KMS-11 (cell line): ENCODE measurements around the gene CASD1.
A peak's percentile ranks its signal among the peaks of the same experiment; 100 is the strongest.

Experiments used
- H2AFZ ChIP-seq: fragments of 200-600 bp; sonication (generic); 2 replicates; pipeline ENCODE4 v1.6.1; 2016; ENCODE audit warnings: antibody characterized with exemption, mixed run types, low read depth
- H3K27ac ChIP-seq: fragments of 200-600 bp; sonication (generic); 2 replicates; pipeline ENCODE4 v1.6.1; 2016; ENCODE audit warnings: mild to moderate bottlenecking, mixed run types
- H3K27me3 ChIP-seq: fragments of 200-600 bp; sonication (generic); 2 replicates; pipeline ENCODE4 v1.6.1; 2017; ENCODE audit warnings: mild to moderate bottlenecking, low read depth, mixed run types, moderate library complexity; ENCODE audit not compliant: insufficient read depth
- H3K36me3 ChIP-seq: fragments of 200-600 bp; sonication (generic); 2 replicates; pipeline ENCODE4 v1.6.1; 2017; ENCODE audit warnings: mild to moderate bottlenecking, mixed run types; ENCODE audit not compliant: insufficient read depth
- H3K4me1 ChIP-seq: fragments of 200-600 bp; sonication (generic); 2 replicates; pipeline ENCODE4 v1.6.1; 2016; ENCODE audit warnings: mild to moderate bottlenecking, low read depth, mixed run types; ENCODE audit not compliant: poor library complexity, severe bottlenecking
- H3K4me2 ChIP-seq: fragments of 200-600 bp; sonication (generic); 2 replicates; pipeline ENCODE4 v1.7.0; 2016; ENCODE audit warnings: mild to moderate bottlenecking, mixed run types
- H3K4me3 ChIP-seq: fragments of 200-600 bp; sonication (generic); IDR thresholded peaks from 2 replicates; pipeline ENCODE4 v1.6.1; 2017; ENCODE audit warnings: low read depth, low read length, mixed read lengths; ENCODE audit not compliant: insufficient read depth
- H3K79me2 ChIP-seq: fragments of 200-600 bp; sonication (generic); 2 replicates; pipeline ENCODE4 v1.6.1; 2016; ENCODE audit warnings: low read depth, mixed run types; ENCODE audit not compliant: insufficient read depth
- H3K9ac ChIP-seq: fragments of 200-600 bp; sonication (generic); 2 replicates; pipeline ENCODE4 v1.6.1; 2016; ENCODE audit warnings: mild to moderate bottlenecking, mixed run types
- H4K20me1 ChIP-seq: fragments of 200-600 bp; sonication (generic); 2 replicates; pipeline ENCODE4 v1.6.1; 2016; ENCODE audit warnings: mild to moderate bottlenecking, mixed run types; ENCODE audit not compliant: insufficient read depth
- CTCF ChIP-seq: fragments of 200-600 bp; sonication (generic); conservative IDR thresholded peaks from 2 replicates; pipeline ENCODE4 v1.6.1; 2017; ENCODE audit warnings: low read depth, mild to moderate bottlenecking, antibody characterized with exemption, low read length, moderate library complexity, mixed read lengths

The CASD1 gene

GRCh38 chr7:94509264-94509886, at the start of gene CASD1:
TSS of gene CASD1 (plus strand) at chr7:94509809. CDS start at chr7:94510085, 276 bp downstream.
- H3K4me1 ChIP-seq: peaks cover 24% of the 10 kb centered on the region
- peak within 1 kb of the TSS; percentile 87 for H3K27ac ChIP-seq
- H2AFZ ChIP-seq: peak within 1 kb of the TSS; percentile 89
- H4K20me1 ChIP-seq: no peaks in the 10 kb centered on the region
- H3K9ac ChIP-seq: peak within 1 kb of the TSS; percentile 94
- no peak within 1 kb of the TSS for H3K4me3 ChIP-seq
- no peaks in the 10 kb centered on the region for H3K27me3 ChIP-seq
- TF ChIP-seq CTCF: no peak; the same call in 1 of the 2 replicates
- H3K79me2 ChIP-seq: peaks cover 33% of the 10 kb centered on the region; the same call in 1 of the 2 replicates
- H3K36me3 ChIP-seq: no peaks in the 10 kb centered on the region
- H3K4me2 ChIP-seq: peak within 1 kb of the TSS; percentile 77

GRCh38 chr7:94466516-94466915, 43.1 kb upstream of the CASD1 start:
- Histone ChIP-seq H3K9ac (no peak overlapping the region), H3K36me3 (no peaks in the 10 kb centered on the region), H4K20me1 (no peaks in the 10 kb centered on the region), H3K27ac (no peak overlapping the region), H3K4me1 (no peaks in the 10 kb centered on the region), H3K4me3 (no peak overlapping the region), H3K4me2 (no peak overlapping the region), H3K79me2 (no peaks in the 10 kb centered on the region), H2AFZ (no peak overlapping the region), H3K27me3 (no peaks in the 10 kb centered on the region)
- no peak for TF ChIP-seq CTCF

DNA sequence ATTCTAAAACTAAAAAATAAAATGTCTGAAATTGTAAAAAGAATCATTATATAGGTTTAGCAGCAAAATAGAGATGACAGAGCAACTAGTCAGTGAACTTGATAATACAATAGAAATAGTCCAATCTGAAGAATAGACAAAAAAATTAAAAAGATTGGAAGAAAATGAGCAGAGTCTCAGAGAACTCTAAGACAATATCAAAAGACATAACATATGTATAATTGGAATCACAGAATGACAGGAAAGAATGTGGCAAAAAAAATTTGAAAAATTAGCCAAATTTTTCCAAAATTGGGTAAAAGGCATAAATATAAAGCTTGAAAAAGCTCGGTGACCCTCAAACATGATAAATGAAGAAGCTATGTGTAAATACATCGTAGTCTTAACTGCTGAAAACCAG, 38.0 kb upstream of the CASD1 start:
- H3K79me2 ChIP-seq: no peaks in the 10 kb centered on the region
- H2AFZ ChIP-seq: no peak overlapping the region
- H3K4me3 ChIP-seq: no peak overlapping the region
- no peak overlapping the region for H3K9ac ChIP-seq
- H3K36me3 ChIP-seq: no peaks in the 10 kb centered on the region
- no peaks in the 10 kb centered on the region for H3K4me1 ChIP-seq
- no peak overlapping the region for H3K4me2 ChIP-seq
- H4K20me1 ChIP-seq: no peaks in the 10 kb centered on the region
- no peak for TF ChIP-seq CTCF
- no peak overlapping the region for H3K27ac ChIP-seq
- no peaks in the 10 kb centered on the region for H3K27me3 ChIP-seq

DNA sequence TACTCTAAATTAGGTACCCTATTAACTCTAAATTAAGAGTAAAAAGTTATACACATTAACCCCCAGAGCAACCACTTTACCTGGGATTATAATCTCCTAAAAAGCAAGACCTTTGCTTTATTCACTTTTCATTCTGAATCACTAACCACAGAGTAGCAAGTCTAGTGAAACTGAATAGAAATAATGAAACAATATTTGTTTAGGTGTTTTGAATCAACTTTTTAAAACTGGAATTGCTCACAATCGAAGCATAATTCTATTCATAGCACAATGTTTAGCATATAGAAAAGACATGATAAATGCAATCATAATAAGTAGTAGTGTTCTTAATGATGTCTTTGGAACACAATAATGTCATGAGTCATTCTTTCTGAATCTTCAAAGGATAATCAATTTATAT, 37.0 kb upstream of the CASD1 start:
- no peak for TF ChIP-seq CTCF
- Histone ChIP-seq H3K27me3 (no peaks in the 10 kb centered on the region), H3K4me1 (no peaks in the 10 kb centered on the region), H3K4me3 (no peak overlapping the region), H3K4me2 (no peak overlapping the region), H3K79me2 (no peaks in the 10 kb centered on the region), H3K27ac (no peak overlapping the region), H2AFZ (no peak overlapping the region), H4K20me1 (no peaks in the 10 kb centered on the region), H3K36me3 (no peaks in the 10 kb centered on the region), H3K9ac (no peak overlapping the region)
